Parathyroid adenoma (tissue), 2 donors: ENCODE data around the gene ATOSB.
A peak's percentile ranks its signal among the peaks of the same experiment; 100 is the strongest.

Experiments
- H2AFZ ChIP-seq: fragments of 300-600 bp; sonication (generic); one replicate; pipeline ENCODE4 v1.7.0; 2017; ENCODE audit warnings: antibody characterized with exemption, mild to moderate bottlenecking
- H3K27ac ChIP-seq: fragments of 300-600 bp; sonication (generic); one replicate; pipeline ENCODE4 v1.7.0; 2017
- H3K27me3 ChIP-seq: fragments of 300-600 bp; sonication (generic); one replicate; pipeline ENCODE4 v1.7.0; 2017; ENCODE audit warnings: low read length; ENCODE audit not compliant: control insufficient read depth, insufficient read depth
- H3K36me3 ChIP-seq: fragments of 300-600 bp; sonication (generic); one replicate; pipeline ENCODE4 v1.7.0; 2017; ENCODE audit warnings: low read length; ENCODE audit not compliant: control insufficient read depth, insufficient read depth
- H3K4me1 ChIP-seq: fragments of 300-600 bp; sonication (generic); one replicate; pipeline ENCODE4 v1.7.0; 2017; ENCODE audit warnings: control low read depth
- H3K4me2 ChIP-seq: fragments of 300-600 bp; sonication (generic); one replicate; pipeline ENCODE4 v1.7.0; 2017; ENCODE audit warnings: low read length
- H3K4me3 ChIP-seq: fragments of 300-600 bp; sonication (generic); one replicate; pipeline ENCODE4 v1.7.0; 2017; ENCODE audit warnings: low read depth, low read length
- H3K79me2 ChIP-seq: fragments of 300-600 bp; sonication (generic); one replicate; pipeline ENCODE4 v1.7.0; 2017; ENCODE audit warnings: control low read depth
- H3K9ac ChIP-seq: fragments of 300-600 bp; sonication (generic); one replicate; pipeline ENCODE4 v1.7.0; 2017; ENCODE audit warnings: mild to moderate bottlenecking
- H3K9me3 ChIP-seq: fragments of 300-600 bp; sonication (generic); one replicate; pipeline ENCODE4 v1.7.0; 2017; ENCODE audit warnings: low read length; ENCODE audit not compliant: control insufficient read depth
- TF ChIP-seq, protein P1 (sequence below): fragments of 300-600 bp; sonication (generic); IDR thresholded peaks from one replicate; pipeline ENCODE4 v1.7.0; 2017; ENCODE audit warnings: antibody characterized with exemption, mild to moderate bottlenecking
- donor health status: primary hyperparathyroidism.

The ATOSB gene, protein sequence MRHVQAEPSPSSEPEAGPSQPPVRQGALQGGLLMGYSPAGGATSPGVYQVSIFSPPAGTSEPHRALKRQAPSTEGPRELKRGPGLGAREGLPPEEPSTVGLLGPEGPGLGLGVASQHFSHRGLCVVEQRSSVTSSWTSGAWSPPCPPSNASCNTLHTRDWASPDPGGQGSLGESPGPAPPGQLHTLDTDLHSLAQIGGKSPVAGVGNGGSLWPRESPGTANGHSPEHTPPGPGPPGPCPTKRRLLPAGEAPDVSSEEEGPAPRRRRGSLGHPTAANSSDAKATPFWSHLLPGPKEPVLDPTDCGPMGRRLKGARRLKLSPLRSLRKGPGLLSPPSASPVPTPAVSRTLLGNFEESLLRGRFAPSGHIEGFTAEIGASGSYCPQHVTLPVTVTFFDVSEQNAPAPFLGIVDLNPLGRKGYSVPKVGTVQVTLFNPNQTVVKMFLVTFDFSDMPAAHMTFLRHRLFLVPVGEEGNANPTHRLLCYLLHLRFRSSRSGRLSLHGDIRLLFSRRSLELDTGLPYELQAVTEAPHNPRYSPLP

GRCh38 chr9:35115680-35116538, at the start of gene ATOSB:
Gene ATOSB (minus strand): TSS chr9:35115862. CDS start chr9:35108274, 7,588 bp downstream.
- Histone ChIP-seq H3K79me2 (peaks cover 2% of the 10 kb centered on the region), H3K4me3 (peak within 1 kb of the TSS; percentile 52), H3K4me1 (peaks cover 5% of the 10 kb centered on the region), H3K9ac (no peak within 1 kb of the TSS), H3K27me3 (no peaks in the 10 kb centered on the region), H3K4me2 (peak within 1 kb of the TSS; percentile 73), H3K9me3 (no peaks in the 10 kb centered on the region), H2AFZ (peak within 1 kb of the TSS; percentile 86), H3K36me3 (no peaks in the 10 kb centered on the region), H3K27ac (peak within 1 kb of the TSS; percentile 90)
- TF ChIP-seq, protein P1, sequence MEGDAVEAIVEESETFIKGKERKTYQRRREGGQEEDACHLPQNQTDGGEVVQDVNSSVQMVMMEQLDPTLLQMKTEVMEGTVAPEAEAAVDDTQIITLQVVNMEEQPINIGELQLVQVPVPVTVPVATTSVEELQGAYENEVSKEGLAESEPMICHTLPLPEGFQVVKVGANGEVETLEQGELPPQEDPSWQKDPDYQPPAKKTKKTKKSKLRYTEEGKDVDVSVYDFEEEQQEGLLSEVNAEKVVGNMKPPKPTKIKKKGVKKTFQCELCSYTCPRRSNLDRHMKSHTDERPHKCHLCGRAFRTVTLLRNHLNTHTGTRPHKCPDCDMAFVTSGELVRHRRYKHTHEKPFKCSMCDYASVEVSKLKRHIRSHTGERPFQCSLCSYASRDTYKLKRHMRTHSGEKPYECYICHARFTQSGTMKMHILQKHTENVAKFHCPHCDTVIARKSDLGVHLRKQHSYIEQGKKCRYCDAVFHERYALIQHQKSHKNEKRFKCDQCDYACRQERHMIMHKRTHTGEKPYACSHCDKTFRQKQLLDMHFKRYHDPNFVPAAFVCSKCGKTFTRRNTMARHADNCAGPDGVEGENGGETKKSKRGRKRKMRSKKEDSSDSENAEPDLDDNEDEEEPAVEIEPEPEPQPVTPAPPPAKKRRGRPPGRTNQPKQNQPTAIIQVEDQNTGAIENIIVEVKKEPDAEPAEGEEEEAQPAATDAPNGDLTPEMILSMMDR = no peak

DNA sequence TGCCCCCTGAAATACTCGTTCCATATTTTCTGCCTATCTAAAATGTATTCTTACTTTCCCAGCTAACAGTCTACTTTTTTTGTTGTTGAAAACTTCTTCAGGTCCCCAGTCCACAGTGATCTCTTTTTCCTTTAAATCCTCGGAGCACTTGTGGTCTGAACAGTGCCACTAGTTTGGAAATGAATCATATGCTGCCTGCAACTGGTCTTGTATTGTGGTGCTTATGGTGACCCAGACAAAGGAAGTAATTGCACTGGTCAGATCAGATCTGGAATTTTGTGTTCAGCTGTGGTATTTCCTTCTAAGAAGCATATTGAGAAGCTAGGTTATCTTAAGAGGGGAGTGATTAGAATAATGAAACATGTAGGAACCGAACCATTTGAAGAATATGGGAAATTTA, 49.0 kb upstream of the ATOSB start:
- TF ChIP-seq, protein P1 = no peak
- Histone ChIP-seq H3K9me3 (no peaks in the 10 kb centered on the region), H3K4me3 (no peak overlapping the region), H3K4me1 (no peaks in the 10 kb centered on the region), H3K36me3 (no peaks in the 10 kb centered on the region), H3K9ac (no peak overlapping the region), H2AFZ (no peak overlapping the region), H3K27me3 (no peaks in the 10 kb centered on the region), H3K4me2 (no peak overlapping the region), H3K27ac (no peak overlapping the region), H3K79me2 (peaks cover 2% of the 10 kb centered on the region)

GRCh38 chr9:35163413-35163812, 47.8 kb upstream of the ATOSB start:
- Histone ChIP-seq H2AFZ (peak overlapping the region; percentile 95), H3K9ac (no peak overlapping the region), H3K4me2 (no peak overlapping the region), H3K4me1 (no peaks in the 10 kb centered on the region), H3K9me3 (no peaks in the 10 kb centered on the region), H3K27me3 (no peaks in the 10 kb centered on the region), H3K79me2 (peaks cover 2% of the 10 kb centered on the region), H3K27ac (no peak overlapping the region), H3K36me3 (no peaks in the 10 kb centered on the region), H3K4me3 (no peak overlapping the region)
- TF ChIP-seq, protein P1 = no peak

DNA sequence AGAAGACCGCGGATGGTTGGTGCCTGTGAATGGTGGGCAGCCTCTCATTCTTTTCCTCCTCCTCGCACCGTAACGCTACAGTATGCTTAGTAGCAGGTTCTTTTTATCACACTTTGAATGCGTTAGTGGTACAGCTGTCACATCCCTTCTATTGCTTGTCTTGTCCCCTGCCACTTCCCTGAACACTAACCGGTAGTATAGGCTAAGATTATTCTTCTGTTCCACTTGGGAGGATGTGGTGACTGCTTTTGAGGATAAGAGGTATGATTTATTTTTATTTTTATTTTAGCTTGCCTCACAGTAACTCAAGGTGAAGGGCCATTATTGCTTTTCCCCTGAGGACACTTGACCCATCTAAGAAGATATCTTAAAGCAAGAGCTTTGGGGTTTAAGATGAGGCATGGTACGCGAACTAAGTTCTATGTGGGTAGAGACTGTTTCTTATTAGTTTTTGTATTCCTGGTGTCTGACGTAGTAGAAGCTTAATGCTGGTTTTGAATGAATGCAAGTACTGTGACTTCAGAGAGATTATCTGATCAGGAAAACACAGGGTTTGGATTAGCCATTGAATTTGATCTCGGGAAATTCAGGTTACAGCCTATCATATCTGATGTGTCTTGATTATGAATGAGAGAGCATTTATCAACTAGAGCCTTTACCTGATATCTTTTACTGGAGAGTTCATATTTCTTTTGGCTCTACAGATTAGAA, 47.1 kb upstream of the ATOSB start:
- no peaks in the 10 kb centered on the region for H3K27me3 ChIP-seq
- peak overlapping the region; percentile 83 for H3K27ac ChIP-seq
- H3K9ac ChIP-seq = no peak overlapping the region
- H3K4me3 ChIP-seq = peak overlapping the region; percentile 81
- H3K4me2 ChIP-seq = peak overlapping the region; percentile 90
- H3K36me3 ChIP-seq = no peaks in the 10 kb centered on the region
- H3K9me3 ChIP-seq = no peaks in the 10 kb centered on the region
- H2AFZ ChIP-seq = peak overlapping the region; percentile 95
- no peaks in the 10 kb centered on the region for H3K4me1 ChIP-seq
- TF ChIP-seq, protein P1 = no peak
- peaks cover 2% of the 10 kb centered on the region for H3K79me2 ChIP-seq
